AG04449 (cell line): ENCODE results near the gene FGF22.
A peak's percentile ranks its signal among the peaks of the same experiment; 100 is the strongest.

Experiments used
- CTCF ChIA-PET: fragments of 350-600 bp; formaldehyde crosslinking; extraction: SDS; loops from one replicate; lab custom pipeline; 2021; ENCODE audit warnings: antibody characterized with exemption; lab: Yijun Ruan, JAX
- POLR2A ChIA-PET: fragments of 400-600, 350-600 bp; formaldehyde crosslinking; extraction: SDS; loops from one replicate; lab custom pipeline; 2020; ENCODE audit warnings: antibody characterized with exemption, inconsistent platforms; lab: Yijun Ruan, JAX
- DNase-seq: peaks from one replicate; pipeline ENCODE4 v3.0.0-alpha.2; 2010; ENCODE audit warnings: low read depth, low spot score
- H3K4me3 ChIP-seq: 2 replicates; pipeline ENCODE4 v1.5.1; 2011; ENCODE audit warnings: low read depth, mild to moderate bottlenecking, control low read depth, low read length
- CTCF ChIP-seq: IDR thresholded peaks from one replicate; pipeline ENCODE4 v1.5.1; 2011; ENCODE audit warnings: mild to moderate bottlenecking, moderate library complexity, low read length, control low read depth, inconsistent platforms; ENCODE audit not compliant: insufficient read depth; ENCODE audit errors: missing control alignments

The FGF22 gene

DNA sequence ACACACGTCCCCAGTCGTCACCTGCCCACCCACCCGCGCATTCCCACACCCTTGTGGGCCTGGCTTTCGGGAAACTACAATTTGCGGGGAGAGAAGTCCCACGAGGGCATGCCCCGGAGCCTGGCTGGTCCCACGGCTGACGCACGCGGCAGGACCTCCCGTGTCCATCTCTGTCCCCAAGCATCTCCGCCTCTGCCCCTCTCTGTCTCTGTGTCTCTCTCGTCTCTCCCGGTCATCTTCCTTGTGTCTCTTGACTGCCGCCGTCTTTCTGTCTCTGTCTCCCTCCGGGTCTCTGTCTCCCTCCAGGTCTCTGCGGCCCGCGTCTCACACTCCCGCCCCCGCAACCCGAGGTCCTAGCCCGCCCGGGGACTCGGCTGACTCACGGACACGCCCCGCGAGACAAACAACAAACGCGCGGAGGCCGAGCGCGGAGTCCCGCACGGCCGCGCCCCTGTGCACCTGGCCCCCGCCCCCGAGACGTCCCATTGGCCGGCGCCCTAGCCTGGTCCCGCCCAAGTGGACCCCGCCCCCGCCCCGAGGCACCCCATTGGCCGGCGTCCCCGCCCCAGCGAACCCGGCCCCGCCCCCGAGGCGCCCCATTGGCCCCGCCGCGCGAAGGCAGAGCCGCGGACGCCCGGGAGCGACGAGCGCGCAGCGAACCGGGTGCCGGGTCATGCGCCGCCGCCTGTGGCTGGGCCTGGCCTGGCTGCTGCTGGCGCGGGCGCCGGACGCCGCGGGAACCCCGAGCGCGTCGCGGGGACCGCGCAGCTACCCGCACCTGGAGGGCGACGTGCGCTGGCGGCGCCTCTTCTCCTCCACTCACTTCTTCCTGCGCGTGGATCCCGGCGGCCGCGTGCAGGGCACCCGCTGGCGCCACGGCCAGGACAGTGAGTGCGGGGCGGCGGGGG, at the start of gene FGF22:
Gene FGF22, plus strand, starts transcription at position 627 of the 908 bp plus-strand sequence. Its CDS starts 47 bp downstream, at position 674.
- CTCF ChIA-PET: interaction anchor here (1.0 kb wide), 1 partner anchor 11 kb away, joined by 3 read pairs; no protein-coding TSS in a partner anchor
- no peak for DNase-seq
- peak within 1 kb of the TSS; percentile 57 for H3K4me3 ChIP-seq
- POLR2A ChIA-PET: no interaction called here
- TF ChIP-seq CTCF: no peak

DNA sequence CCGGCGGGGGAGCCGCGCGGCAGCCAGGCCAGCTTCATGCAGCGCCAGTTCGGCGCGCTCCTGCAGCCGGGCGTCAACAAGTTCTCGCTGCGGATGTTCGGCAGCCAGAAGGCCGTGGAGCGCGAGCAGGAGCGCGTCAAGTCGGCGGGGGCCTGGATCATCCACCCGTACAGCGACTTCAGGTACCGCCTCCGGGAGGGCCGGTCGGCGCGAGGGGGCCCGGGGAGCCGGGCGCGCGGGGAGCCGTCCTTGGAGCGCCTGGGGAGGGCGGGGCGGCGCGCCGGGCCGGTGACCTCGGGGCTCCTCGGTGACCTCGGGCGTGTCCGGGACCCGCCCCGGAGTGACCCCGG, 49.3 kb upstream of the FGF22 start:
- ChIA-PET POLR2A (no interaction called here), CTCF (no interaction called here)
- H3K4me3 ChIP-seq: peak overlapping the region; percentile 34
- TF ChIP-seq CTCF: no peak
- DNase-seq: no peak

GRCh38 chr19:590750-591098, 49.0 kb upstream of the FGF22 start:
- CTCF ChIA-PET: no interaction called here
- TF ChIP-seq CTCF: no peak

GRCh38 chr19:591099-591958, 48.4 kb upstream of the FGF22 start:
- ChIA-PET POLR2A (no interaction called here), CTCF (no interaction called here)
- H3K4me3 ChIP-seq: no peak overlapping the region
- DNase-seq: no peak
- TF ChIP-seq CTCF: no peak

More at GRCh38 chr19:590750-591098, 49.0 kb upstream of the FGF22 start:
- no peak for DNase-seq
- H3K4me3 ChIP-seq: no peak overlapping the region; the same call in 1 of the 2 replicates
- POLR2A ChIA-PET: no interaction called here

DNA sequence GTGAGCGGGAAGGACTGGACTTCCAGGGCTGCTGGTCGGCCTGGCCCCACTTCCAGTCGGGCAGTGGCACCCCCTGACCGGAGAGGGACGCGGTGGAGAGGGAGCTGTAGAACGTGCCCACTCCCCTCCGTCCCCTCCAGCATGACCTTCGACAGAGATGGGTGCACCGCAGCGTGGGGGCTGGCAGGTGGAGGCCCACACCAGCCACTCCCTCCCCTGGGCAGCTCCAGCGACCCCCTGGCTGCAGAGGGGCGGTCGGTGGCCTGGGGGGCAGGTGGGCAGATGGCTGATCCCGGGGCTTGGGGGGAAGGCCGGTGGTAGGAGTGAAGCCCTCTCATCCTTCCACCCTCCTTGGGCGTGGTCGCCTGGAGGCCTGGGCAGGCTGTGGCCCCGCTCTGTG, 47.6 kb upstream of the FGF22 start:
- no peak for TF ChIP-seq CTCF
- ChIA-PET POLR2A (no interaction called here), CTCF (no interaction called here)
- no peak overlapping the region for H3K4me3 ChIP-seq
- no peak for DNase-seq

DNA sequence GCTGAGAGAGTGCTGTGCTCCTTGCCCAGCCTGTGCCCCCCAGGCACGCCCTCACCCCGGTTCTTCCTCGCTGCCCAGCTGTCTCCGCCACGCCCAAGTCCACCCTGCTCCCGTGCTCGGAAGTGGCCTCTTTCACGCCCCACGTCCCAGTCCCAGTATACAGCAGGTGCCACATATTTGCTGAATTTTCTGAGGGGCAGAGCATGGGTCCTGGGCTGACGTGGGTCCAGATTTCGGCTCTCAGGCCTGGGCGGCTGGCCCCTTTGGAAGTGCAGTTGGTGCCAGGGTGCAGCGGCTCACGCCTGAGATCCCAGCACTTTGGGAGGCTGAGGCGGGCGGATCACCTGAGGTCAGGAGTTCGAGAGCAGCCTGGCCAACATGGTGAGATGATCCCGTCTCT, 46.6 kb upstream of the FGF22 start:
- ChIA-PET CTCF (interaction anchor here (1.5 kb wide), 1 partner anchor 9 kb away, joined by 3 read pairs; no protein-coding TSS in a partner anchor), POLR2A (no interaction called here)
- H3K4me3 ChIP-seq: no peak overlapping the region
- no peak for DNase-seq
- TF ChIP-seq CTCF: no peak
